ENCODE measurements around the gene TMEM203.

- no peak for TF ChIP-seq RAD21 (IDR thresholded peaks at IDR 0.05)
- TF ChIP-seq, protein P1, sequence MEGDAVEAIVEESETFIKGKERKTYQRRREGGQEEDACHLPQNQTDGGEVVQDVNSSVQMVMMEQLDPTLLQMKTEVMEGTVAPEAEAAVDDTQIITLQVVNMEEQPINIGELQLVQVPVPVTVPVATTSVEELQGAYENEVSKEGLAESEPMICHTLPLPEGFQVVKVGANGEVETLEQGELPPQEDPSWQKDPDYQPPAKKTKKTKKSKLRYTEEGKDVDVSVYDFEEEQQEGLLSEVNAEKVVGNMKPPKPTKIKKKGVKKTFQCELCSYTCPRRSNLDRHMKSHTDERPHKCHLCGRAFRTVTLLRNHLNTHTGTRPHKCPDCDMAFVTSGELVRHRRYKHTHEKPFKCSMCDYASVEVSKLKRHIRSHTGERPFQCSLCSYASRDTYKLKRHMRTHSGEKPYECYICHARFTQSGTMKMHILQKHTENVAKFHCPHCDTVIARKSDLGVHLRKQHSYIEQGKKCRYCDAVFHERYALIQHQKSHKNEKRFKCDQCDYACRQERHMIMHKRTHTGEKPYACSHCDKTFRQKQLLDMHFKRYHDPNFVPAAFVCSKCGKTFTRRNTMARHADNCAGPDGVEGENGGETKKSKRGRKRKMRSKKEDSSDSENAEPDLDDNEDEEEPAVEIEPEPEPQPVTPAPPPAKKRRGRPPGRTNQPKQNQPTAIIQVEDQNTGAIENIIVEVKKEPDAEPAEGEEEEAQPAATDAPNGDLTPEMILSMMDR (IDR thresholded peaks at IDR 0.05; ENCODE audit: low read depth, low read length, missing input control), result no peak
- no peak for TF ChIP-seq FOXA1 (IDR thresholded peaks at IDR 0.05)
- TF ChIP-seq SP1 (IDR thresholded peaks at IDR 0.05), result no peak
- TF ChIP-seq YY1 (IDR thresholded peaks at IDR 0.05), result no peak
- TF ChIP-seq JUND (IDR thresholded peaks at IDR 0.05), result no peak
- TF ChIP-seq ATF3 (IDR thresholded peaks at IDR 0.05), result no peak
- TF ChIP-seq EGR1 (IDR thresholded peaks at IDR 0.05; ENCODE audit: low read depth in 2 of 2), result no peak
- TF ChIP-seq, protein P2, sequence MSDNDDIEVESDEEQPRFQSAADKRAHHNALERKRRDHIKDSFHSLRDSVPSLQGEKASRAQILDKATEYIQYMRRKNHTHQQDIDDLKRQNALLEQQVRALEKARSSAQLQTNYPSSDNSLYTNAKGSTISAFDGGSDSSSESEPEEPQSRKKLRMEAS (IDR thresholded peaks at IDR 0.05), result no peak
Observed at GRCh38 chr9:137182836-137183235, 22.6 kb downstream of the TMEM203 start.
